ENCODE measurements around the gene LNX2. TPM values are rescaled to one million over a fixed set of nuclear protein-coding genes. Genes with fewer than 3 reads are reported as not detected.
A peak's percentile ranks its signal among the peaks of the same experiment; 100 is the strongest.

The LNX2 gene
- total and polyA plus RNA-seq, 4 donors = 2.6 to 10.3 (median 8.6) TPM

DNA sequence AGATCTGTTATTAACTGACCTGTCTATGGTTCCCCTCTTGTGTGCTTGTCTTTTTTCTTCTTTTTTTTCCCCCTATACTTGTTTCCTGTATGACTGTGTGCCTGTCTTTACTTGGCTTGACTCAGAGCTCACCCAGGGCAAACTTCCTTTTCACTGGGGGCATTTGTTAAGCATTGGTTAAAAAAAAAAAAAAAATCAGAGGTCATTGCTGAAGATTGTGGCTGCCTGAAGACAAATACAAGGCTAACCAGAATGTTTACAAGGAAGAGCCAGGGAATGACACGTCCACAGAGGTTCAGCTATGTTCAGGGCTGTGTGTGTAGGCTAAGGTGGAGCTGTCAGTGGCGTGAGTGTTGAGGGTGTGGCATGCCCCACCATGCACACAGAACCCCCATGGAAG is 47.1 kb downstream of the LNX2 start:
- intact Hi-C loops (cut with DNase I) = no loop called here
- ATAC-seq (ENCODE audit: low FRiP score) = no peak
- Histone ChIP-seq H3K9me3 (ENCODE audit: control insufficient read depth, low read length) (no peaks in the 10 kb centered on the region), H3K4me1 (ENCODE audit: control insufficient read depth in 1 of 2, insufficient read depth in 2 of 2, low read length in 2 of 2) (peaks cover 2% of the 10 kb centered on the region in 2 donors), H3K27me3 (ENCODE audit: control insufficient read depth in 1 of 2, insufficient read depth in 2 of 2, low read length in 1 of 2) (no peaks in the 10 kb centered on the region), H3K4me3 (ENCODE audit: low read length in 2 of 2) (no peak overlapping the region), H3K36me3 (ENCODE audit: control insufficient read depth in 1 of 2, insufficient read depth in 2 of 2, low read length in 1 of 2) (peaks cover under 1 to 2% of the 10 kb centered on the region in 2 donors), H3K27ac (ENCODE audit: low read depth in 1 of 2, low read length in 2 of 2) (no peak overlapping the region)
- WGBS, 2 donors = 89 to 94% methylated on average over 2 of the region's 2 CpGs
- no peak for DNase-seq

DNA sequence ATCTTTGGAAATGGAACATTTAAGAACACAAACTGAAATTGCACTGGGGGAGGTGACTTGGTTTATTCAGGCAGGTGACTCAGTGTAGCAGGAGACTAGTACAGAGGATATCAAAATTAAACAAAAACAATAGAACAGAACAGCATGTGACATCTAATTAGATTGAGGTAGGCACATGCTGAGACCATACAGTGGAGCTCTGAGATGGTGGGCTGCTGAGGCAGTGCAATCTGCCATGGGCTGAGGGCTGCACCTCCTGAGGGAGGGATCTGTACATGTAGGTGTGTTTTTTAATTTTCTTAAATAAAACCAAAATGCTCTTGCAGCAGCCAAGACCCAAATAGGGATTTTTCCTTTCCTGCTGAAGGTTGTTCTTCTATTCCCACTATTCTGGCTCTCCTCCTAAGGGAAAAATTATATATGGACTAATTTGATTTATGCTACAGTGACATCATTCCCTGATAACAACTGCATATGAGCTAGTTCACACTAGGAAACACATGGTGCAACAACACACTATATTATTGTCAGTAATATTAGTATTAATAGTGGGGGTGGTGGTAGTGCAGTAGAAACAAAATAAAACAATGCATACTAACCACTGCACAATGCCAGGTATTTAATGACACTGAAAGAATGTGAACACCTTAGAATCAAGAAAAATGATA is 48.0 kb downstream of the LNX2 start:
- Histone ChIP-seq H3K36me3 (ENCODE audit: control insufficient read depth in 1 of 2, insufficient read depth in 2 of 2, low read length in 1 of 2) (peaks cover 4 to 5% of the 10 kb centered on the region in 2 donors), H3K9me3 (ENCODE audit: control insufficient read depth, low read length) (no peaks in the 10 kb centered on the region), H3K27me3 (ENCODE audit: control insufficient read depth in 1 of 2, insufficient read depth in 2 of 2, low read length in 1 of 2) (no peaks in the 10 kb centered on the region), H3K27ac (ENCODE audit: low read depth in 1 of 2, low read length in 2 of 2) (no peak overlapping the region), H3K4me3 (ENCODE audit: low read length in 2 of 2) (no peak overlapping the region), H3K4me1 (ENCODE audit: control insufficient read depth in 1 of 2, insufficient read depth in 2 of 2, low read length in 2 of 2) (peaks cover 2% of the 10 kb centered on the region in 2 donors)
- intact Hi-C loops (cut with DNase I) = no loop called here
- no peak for ATAC-seq (ENCODE audit: low FRiP score)
- no peak for DNase-seq

DNA sequence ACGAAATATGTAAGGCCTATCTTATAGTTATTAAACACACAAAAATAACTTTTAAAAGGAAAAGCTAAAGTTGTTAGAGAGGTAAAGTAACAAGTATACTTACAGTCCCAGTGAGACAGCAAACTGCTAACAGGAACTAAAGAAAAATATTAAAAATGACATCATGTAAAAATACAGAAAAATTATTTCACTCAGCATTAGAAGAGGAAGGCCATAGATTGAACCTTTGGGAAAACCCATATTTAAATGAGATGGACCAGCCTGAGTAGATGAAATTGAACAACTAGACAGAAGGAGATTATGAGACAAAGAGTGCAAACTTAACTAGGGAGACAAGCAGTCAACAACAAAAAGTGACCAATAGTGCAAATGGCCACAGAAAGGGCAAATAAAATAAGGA is 49.4 kb downstream of the LNX2 start:
- Histone ChIP-seq H3K9me3 (ENCODE audit: control insufficient read depth, low read length) (no peaks in the 10 kb centered on the region), H3K4me3 (ENCODE audit: low read length in 2 of 2) (no peak overlapping the region), H3K27ac (ENCODE audit: low read depth in 1 of 2, low read length in 2 of 2) (no peak overlapping the region), H3K27me3 (ENCODE audit: control insufficient read depth in 1 of 2, insufficient read depth in 2 of 2, low read length in 1 of 2) (no peaks in the 10 kb centered on the region), H3K4me1 (ENCODE audit: control insufficient read depth in 1 of 2, insufficient read depth in 2 of 2, low read length in 2 of 2) (peaks cover 2% of the 10 kb centered on the region in 2 donors), H3K36me3 (ENCODE audit: control insufficient read depth in 1 of 2, insufficient read depth in 2 of 2, low read length in 1 of 2) (peaks cover 9 to 11% of the 10 kb centered on the region in 2 donors)
- DNase-seq (no peak), ATAC-seq (ENCODE audit: low FRiP score) (no peak)
- intact Hi-C loops (cut with DNase I) = no loop called here
- WGBS, 2 donors = 85 to 88% methylated on average over 1 of the region's 1 CpG

DNA sequence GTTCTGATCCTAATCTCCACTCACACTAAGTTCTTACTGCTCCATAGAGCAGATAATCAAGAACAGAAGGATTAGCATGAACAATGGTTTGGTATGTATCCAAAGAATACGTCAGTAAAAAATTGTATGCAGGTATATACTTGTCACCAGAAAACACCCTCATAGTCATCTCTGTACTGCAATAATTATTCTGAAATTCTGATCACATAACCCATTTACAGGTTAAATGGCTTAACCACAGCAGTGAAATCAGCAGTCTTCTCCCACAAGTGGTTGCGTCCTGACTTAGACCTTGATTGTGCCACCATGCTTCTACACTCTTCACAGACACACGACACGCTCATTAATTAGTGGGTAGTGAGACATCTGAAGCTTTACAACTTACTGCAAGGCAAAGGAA is 50.9 kb downstream of the LNX2 start:
- WGBS, 2 donors = 97 to 98% methylated on average over 4 of the region's 4 CpGs
- DNase-seq = no peak
- Histone ChIP-seq H3K4me1 (ENCODE audit: control insufficient read depth in 1 of 2, insufficient read depth in 2 of 2, low read length in 2 of 2) (peaks cover 2% of the 10 kb centered on the region in 2 donors), H3K9me3 (ENCODE audit: control insufficient read depth, low read length) (no peaks in the 10 kb centered on the region), H3K36me3 (ENCODE audit: control insufficient read depth in 1 of 2, insufficient read depth in 2 of 2, low read length in 1 of 2) (peaks cover 9 to 11% of the 10 kb centered on the region in 2 donors), H3K4me3 (ENCODE audit: low read length in 2 of 2) (no peak overlapping the region), H3K27me3 (ENCODE audit: control insufficient read depth in 1 of 2, insufficient read depth in 2 of 2, low read length in 1 of 2) (no peaks in the 10 kb centered on the region), H3K27ac (ENCODE audit: low read depth in 1 of 2, low read length in 2 of 2) (no peak overlapping the region)
- no peak for ATAC-seq (ENCODE audit: low FRiP score)
- intact Hi-C loops (cut with DNase I) = no loop called here

DNA sequence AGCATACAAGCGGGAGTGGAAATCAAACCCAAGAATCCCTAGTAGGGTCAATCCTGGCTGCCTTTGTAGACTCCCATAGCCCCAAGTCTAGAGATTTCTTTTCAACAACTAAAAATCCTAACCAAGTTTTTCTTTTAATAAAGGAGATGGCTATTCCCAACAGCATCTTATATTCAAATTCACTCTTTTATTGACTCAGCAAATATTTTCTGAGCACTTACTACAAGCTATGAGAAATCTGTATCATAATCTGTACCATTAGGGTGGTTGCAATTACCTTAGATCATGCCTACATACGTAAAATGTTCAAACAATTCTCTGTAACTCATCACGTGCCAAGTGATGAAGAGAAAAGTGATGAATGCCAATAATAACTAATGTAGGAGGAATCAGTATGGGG is 54.5 kb downstream of the LNX2 start:
- WGBS, 2 donors = 92 to 96% methylated on average over 3 of the region's 3 CpGs
- Histone ChIP-seq H3K27ac (ENCODE audit: low read depth in 1 of 2, low read length in 2 of 2) (no peak overlapping the region), H3K36me3 (ENCODE audit: control insufficient read depth in 1 of 2, insufficient read depth in 2 of 2, low read length in 1 of 2) (peaks cover 9 to 11% of the 10 kb centered on the region in 2 donors), H3K27me3 (ENCODE audit: control insufficient read depth in 1 of 2, insufficient read depth in 2 of 2, low read length in 1 of 2) (no peaks in the 10 kb centered on the region), H3K4me1 (ENCODE audit: control insufficient read depth in 1 of 2, insufficient read depth in 2 of 2, low read length in 2 of 2) (no peaks in the 10 kb centered on the region), H3K4me3 (ENCODE audit: low read length in 2 of 2) (no peak overlapping the region), H3K9me3 (ENCODE audit: control insufficient read depth, low read length) (no peaks in the 10 kb centered on the region)
- ATAC-seq (ENCODE audit: low FRiP score) (no peak), DNase-seq (no peak)
- intact Hi-C loops (cut with DNase I) = no loop called here

DNA sequence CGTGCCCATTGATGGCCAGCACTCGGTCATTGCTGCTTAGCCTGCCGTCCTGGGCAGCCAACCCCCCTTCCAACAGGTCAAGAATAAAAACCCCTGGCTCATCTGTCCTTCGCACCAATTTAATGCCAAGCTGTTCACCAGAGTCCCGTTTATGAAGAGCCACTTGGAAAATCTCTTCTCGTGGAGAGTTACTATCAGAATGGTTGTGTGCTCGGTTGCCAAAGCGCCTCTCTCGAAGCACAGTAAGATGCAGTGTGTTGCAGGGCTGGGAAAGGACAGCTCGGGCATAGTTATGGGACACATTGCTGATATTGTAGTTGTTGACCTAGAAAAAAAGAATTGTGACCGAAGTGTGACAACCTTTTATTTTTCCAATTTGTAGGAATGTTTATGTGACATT is 57.9 kb downstream of the LNX2 start:
- ATAC-seq (ENCODE audit: low FRiP score) (no peak), DNase-seq (no peak)
- H3K36me3 ChIP-seq (ENCODE audit: control insufficient read depth in 1 of 2, insufficient read depth in 2 of 2, low read length in 1 of 2) = peaks cover 6 to 7% of the 10 kb centered on the region in 2 donors
- no peaks in the 10 kb centered on the region for H3K9me3 ChIP-seq (ENCODE audit: control insufficient read depth, low read length)
- WGBS, 2 donors = 95% methylated on average over 11 of the region's 11 CpGs
- no peak overlapping the region for H3K27ac ChIP-seq (ENCODE audit: low read depth in 1 of 2, low read length in 2 of 2)
- no peaks in the 10 kb centered on the region for H3K27me3 ChIP-seq (ENCODE audit: control insufficient read depth in 1 of 2, insufficient read depth in 2 of 2, low read length in 1 of 2)
- no peaks in the 10 kb centered on the region for H3K4me1 ChIP-seq (ENCODE audit: control insufficient read depth in 1 of 2, insufficient read depth in 2 of 2, low read length in 2 of 2)
- no peak overlapping the region for H3K4me3 ChIP-seq (ENCODE audit: low read length in 2 of 2)
- intact Hi-C loops (cut with DNase I) = no loop called here

DNA sequence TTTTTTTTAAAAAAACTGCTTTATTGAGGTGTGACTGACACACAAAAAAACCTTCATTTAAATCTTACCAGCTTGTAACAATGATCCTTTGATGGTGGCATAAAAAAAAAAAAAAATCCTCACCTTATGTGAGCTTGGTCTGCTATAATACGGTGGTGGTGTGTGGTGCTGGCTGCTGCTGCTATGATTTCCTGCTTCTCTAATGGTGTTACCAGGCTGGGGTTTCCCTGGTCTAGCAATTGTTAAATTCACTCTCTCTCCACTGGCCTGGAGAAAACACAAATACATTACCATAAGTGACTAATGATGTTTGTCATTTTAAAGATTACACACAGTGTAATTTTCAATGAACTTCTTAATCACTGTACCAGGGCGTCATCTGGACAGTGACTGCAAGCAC is 60.6 kb downstream of the LNX2 start:
- intact Hi-C loops (cut with DNase I) = no loop called here
- WGBS, 2 donors = 82 to 84% methylated on average over 2 of the region's 2 CpGs

DNA sequence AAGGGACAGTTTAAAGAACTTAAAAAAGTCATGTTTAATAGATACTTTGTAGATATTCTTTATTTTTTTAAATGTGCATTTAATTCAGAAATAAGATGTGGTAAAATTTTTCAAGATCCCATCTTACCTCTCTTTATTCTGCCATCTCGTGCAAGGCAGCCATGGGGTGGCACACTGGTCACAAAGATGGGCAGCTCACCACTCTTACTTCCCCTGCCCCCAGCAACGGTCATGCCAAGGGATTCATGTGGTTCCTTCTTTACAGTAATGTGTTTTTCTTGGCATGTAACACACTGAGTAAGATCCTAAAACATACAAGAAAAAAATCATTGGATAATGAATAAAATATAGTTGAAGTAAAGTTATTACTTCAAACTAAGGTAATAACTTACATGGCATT is 64.2 kb downstream of the LNX2 start:
- WGBS, 2 donors = 16 to 20% methylated on average over 2 of the region's 2 CpGs
- H3K4me3 ChIP-seq (ENCODE audit: low read length in 2 of 2) = no peak overlapping the region
- intact Hi-C loops (cut with DNase I) = loop anchor here in 1 of 2 donors (2.0 kb wide), 1 partner anchor 271 kb away; no protein-coding TSS in a partner anchor
- no peak overlapping the region for H3K27ac ChIP-seq (ENCODE audit: low read depth in 1 of 2, low read length in 2 of 2)
- H3K4me1 ChIP-seq (ENCODE audit: control insufficient read depth in 1 of 2, insufficient read depth in 2 of 2, low read length in 2 of 2) = no peaks in the 10 kb centered on the region
- ATAC-seq (ENCODE audit: low FRiP score) (no peak), DNase-seq (peak in 1 of 2 donors; percentile 73)
- no peaks in the 10 kb centered on the region for H3K27me3 ChIP-seq (ENCODE audit: control insufficient read depth in 1 of 2, insufficient read depth in 2 of 2, low read length in 1 of 2)
- H3K36me3 ChIP-seq (ENCODE audit: control insufficient read depth in 1 of 2, insufficient read depth in 2 of 2, low read length in 1 of 2) = peaks cover 2 to 4% of the 10 kb centered on the region in 2 donors
- H3K9me3 ChIP-seq (ENCODE audit: control insufficient read depth, low read length) = no peaks in the 10 kb centered on the region

More for the DNA sequence above, 60.6 kb downstream of the LNX2 start:
- Histone ChIP-seq H3K4me3 (ENCODE audit: low read length in 2 of 2) (no peak overlapping the region), H3K36me3 (ENCODE audit: control insufficient read depth in 1 of 2, insufficient read depth in 2 of 2, low read length in 1 of 2) (peaks cover 0 to 2% of the 10 kb centered on the region in 2 donors), H3K27me3 (ENCODE audit: control insufficient read depth in 1 of 2, insufficient read depth in 2 of 2, low read length in 1 of 2) (no peaks in the 10 kb centered on the region), H3K27ac (ENCODE audit: low read depth in 1 of 2, low read length in 2 of 2) (no peak overlapping the region), H3K4me1 (ENCODE audit: control insufficient read depth in 1 of 2, insufficient read depth in 2 of 2, low read length in 2 of 2) (no peaks in the 10 kb centered on the region), H3K9me3 (ENCODE audit: control insufficient read depth, low read length) (no peaks in the 10 kb centered on the region)
- ATAC-seq (ENCODE audit: low FRiP score) = no peak
- DNase-seq = no peak

DNA sequence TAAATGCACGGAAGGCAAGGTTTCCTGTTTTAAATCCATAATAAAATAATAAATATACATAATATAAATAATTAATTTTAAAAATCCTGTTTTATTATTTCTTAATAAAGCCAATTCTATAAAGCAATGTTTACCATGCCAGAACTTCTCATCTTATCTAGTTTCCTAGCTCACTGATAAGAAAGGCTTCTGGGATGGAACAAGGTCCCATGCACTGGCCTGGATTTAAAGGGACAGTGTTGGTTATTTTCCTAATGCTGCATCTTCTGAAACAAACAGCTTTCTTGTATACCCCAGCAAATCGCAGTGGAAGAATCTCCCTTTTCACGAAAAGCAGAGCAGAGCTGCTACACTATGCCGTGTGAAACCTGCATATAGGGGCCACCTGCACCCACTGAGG is 68.8 kb downstream of the LNX2 start:
- intact Hi-C loops (cut with DNase I) = loop anchor here in 1 of 2 donors (5.0 kb wide), 1 partner anchor 276 kb away; no protein-coding TSS in a partner anchor
- Histone ChIP-seq H3K36me3 (ENCODE audit: control insufficient read depth in 1 of 2, insufficient read depth in 2 of 2, low read length in 1 of 2) (peaks cover 1 to 16% of the 10 kb centered on the region in 2 donors), H3K27ac (ENCODE audit: low read depth in 1 of 2, low read length in 2 of 2) (no peak overlapping the region), H3K9me3 (ENCODE audit: control insufficient read depth, low read length) (no peaks in the 10 kb centered on the region), H3K27me3 (ENCODE audit: control insufficient read depth in 1 of 2, insufficient read depth in 2 of 2, low read length in 1 of 2) (no peaks in the 10 kb centered on the region), H3K4me1 (ENCODE audit: control insufficient read depth in 1 of 2, insufficient read depth in 2 of 2, low read length in 2 of 2) (no peaks in the 10 kb centered on the region), H3K4me3 (ENCODE audit: low read length in 2 of 2) (no peak overlapping the region)
- DNase-seq (no peak), ATAC-seq (ENCODE audit: low FRiP score) (no peak)
- WGBS, 2 donors = 86 to 90% methylated on average over 4 of the region's 4 CpGs

Measured in aorta (tissue), 5 donors.